DOHH2 (cell line): ENCODE results near the gene LEPR.
"Not testable (repeated sequence)": the region's sequence is repeated elsewhere in the genome, so short reads cannot be mapped to it uniquely, and the experiment has no call there.

Experiments used
- H3F3A ChIP-seq: fragments of 200-600 bp; sonication (generic), shearing (Covaris generic); 2 replicates; pipeline ENCODE4 v1.6.0; 2016; ENCODE audit warnings: antibody characterized with exemption, mild to moderate bottlenecking; ENCODE audit not compliant: control insufficient read depth, insufficient read depth
- H3K27ac ChIP-seq: fragments of 200-600 bp; sonication (generic); 2 replicates; pipeline ENCODE4 v1.5.1; 2014; ENCODE audit warnings: low read depth, mild to moderate bottlenecking, low read length, moderate library complexity
- H3K27me3 ChIP-seq: fragments of 200-600 bp; sonication (generic); 2 replicates; pipeline ENCODE4 v1.6.1; 2014; ENCODE audit warnings: mild to moderate bottlenecking, low read length, mixed read lengths; ENCODE audit not compliant: control insufficient read depth
- H3K36me3 ChIP-seq: fragments of 200-600 bp; sonication (generic); 2 replicates; pipeline ENCODE4 v1.6.1; 2014; ENCODE audit warnings: mild to moderate bottlenecking, low read length, moderate library complexity, mixed read lengths; ENCODE audit not compliant: control insufficient read depth
- H3K4me1 ChIP-seq: fragments of 200-600 bp; sonication (generic); 2 replicates; pipeline ENCODE4 v1.6.1; 2014; ENCODE audit warnings: mild to moderate bottlenecking, low read length, mixed read lengths; ENCODE audit not compliant: control insufficient read depth
- H3K4me2 ChIP-seq: fragments of 200-600 bp; sonication (generic); 2 replicates; pipeline ENCODE4 v1.6.0; 2014; ENCODE audit warnings: mild to moderate bottlenecking, low read length, moderate library complexity
- H3K4me3 ChIP-seq: fragments of 200-600 bp; sonication (generic); 2 replicates; pipeline ENCODE4 v1.5.1; 2014; ENCODE audit warnings: mild to moderate bottlenecking, low read length, mixed read lengths
- H3K79me2 ChIP-seq: fragments of 200-600 bp; sonication (generic); 2 replicates; pipeline ENCODE4 v1.6.1; 2014; ENCODE audit warnings: mild to moderate bottlenecking, low read length, mixed read lengths; ENCODE audit not compliant: control insufficient read depth
- H3K9me2 ChIP-seq: fragments of 200-600 bp; sonication (generic); replicated peaks from 2 replicates; pipeline ENCODE4 v1.6.1; 2014; ENCODE audit warnings: mild to moderate bottlenecking, low read length, mixed read lengths; ENCODE audit not compliant: control insufficient read depth
- H3K9me3 ChIP-seq: fragments of 200-600 bp; sonication (generic); 2 replicates; pipeline ENCODE4 v1.6.1; 2014; ENCODE audit warnings: antibody characterized with exemption, low read length, mixed read lengths; ENCODE audit not compliant: control insufficient read depth, insufficient read depth
- H4K20me1 ChIP-seq: fragments of 200-600 bp; sonication (generic); 2 replicates; pipeline ENCODE4 v1.6.0; 2014; ENCODE audit warnings: low read depth, mild to moderate bottlenecking, antibody characterized with exemption, low read length, moderate library complexity; ENCODE audit not compliant: control insufficient read depth, insufficient read depth
- EZH2phosphoT487 ChIP-seq: fragments of 200-600 bp; sonication (generic); IDR thresholded peaks from 2 replicates; pipeline ENCODE4 v1.6.1; 2017; ENCODE audit warnings: borderline replicate concordance, mild to moderate bottlenecking, antibody characterized with exemption, low read length, moderate library complexity, mixed read lengths
- TF ChIP-seq, protein P1 (sequence below): fragments of 200-600 bp; sonication (generic); IDR thresholded peaks from one replicate; pipeline ENCODE4 v1.5.1; 2014; ENCODE audit warnings: antibody characterized with exemption, mild to moderate bottlenecking, low read depth, low read length; ENCODE audit not compliant: poor library complexity, severe bottlenecking

LEPR gene

DNA sequence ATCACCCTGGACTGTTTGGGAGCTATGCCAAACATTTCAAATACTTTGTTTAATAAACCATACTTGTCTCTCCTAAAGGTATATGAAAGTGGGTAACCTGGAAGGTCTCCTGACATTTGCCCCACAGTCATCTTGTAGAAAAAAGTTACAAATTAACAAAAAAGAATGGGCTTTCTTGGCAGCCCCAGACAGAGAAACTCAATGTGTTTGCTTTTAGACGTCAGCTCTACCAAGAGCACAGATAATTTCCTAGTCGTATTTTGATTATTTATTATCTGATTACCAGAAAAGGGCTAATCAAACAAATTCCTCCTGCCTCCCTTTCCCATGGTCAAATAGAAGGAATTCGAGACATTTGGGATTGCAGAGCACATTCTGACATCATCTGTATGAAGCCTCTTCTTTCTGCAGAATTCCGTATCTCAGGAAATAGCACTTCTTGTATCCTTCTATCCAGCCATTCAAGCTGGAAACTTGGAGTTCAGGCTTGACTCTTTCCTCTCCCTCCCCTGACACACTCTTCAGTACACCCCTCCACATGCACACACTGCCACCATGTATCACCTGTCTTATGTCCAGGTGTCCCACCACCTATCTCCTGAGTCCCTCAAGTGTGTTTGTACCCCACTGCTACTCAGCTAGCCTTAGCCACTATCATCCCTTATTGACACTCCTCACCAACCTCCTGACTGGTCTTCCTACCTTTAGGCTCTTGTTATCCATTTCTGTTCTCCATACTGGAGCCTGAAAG is 42.8 kb upstream of the LEPR start:
- no peak for TF ChIP-seq EZH2phosphoT487
- TF ChIP-seq, protein P1, sequence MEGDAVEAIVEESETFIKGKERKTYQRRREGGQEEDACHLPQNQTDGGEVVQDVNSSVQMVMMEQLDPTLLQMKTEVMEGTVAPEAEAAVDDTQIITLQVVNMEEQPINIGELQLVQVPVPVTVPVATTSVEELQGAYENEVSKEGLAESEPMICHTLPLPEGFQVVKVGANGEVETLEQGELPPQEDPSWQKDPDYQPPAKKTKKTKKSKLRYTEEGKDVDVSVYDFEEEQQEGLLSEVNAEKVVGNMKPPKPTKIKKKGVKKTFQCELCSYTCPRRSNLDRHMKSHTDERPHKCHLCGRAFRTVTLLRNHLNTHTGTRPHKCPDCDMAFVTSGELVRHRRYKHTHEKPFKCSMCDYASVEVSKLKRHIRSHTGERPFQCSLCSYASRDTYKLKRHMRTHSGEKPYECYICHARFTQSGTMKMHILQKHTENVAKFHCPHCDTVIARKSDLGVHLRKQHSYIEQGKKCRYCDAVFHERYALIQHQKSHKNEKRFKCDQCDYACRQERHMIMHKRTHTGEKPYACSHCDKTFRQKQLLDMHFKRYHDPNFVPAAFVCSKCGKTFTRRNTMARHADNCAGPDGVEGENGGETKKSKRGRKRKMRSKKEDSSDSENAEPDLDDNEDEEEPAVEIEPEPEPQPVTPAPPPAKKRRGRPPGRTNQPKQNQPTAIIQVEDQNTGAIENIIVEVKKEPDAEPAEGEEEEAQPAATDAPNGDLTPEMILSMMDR, result no peak
- no peaks in the 10 kb centered on the region for H3K9me2 ChIP-seq
- no peaks in the 10 kb centered on the region for H3K27me3 ChIP-seq
- no peaks in the 10 kb centered on the region for H3F3A ChIP-seq
- H3K79me2 ChIP-seq, result no peaks in the 10 kb centered on the region
- H3K27ac ChIP-seq, result no peak overlapping the region
- H3K4me3 ChIP-seq, result no peak overlapping the region
- no peaks in the 10 kb centered on the region for H4K20me1 ChIP-seq
- no peaks in the 10 kb centered on the region for H3K4me1 ChIP-seq
- no peak overlapping the region for H3K4me2 ChIP-seq
- H3K36me3 ChIP-seq, result no peaks in the 10 kb centered on the region
- H3K9me3 ChIP-seq, result no peaks in the 10 kb centered on the region

DNA sequence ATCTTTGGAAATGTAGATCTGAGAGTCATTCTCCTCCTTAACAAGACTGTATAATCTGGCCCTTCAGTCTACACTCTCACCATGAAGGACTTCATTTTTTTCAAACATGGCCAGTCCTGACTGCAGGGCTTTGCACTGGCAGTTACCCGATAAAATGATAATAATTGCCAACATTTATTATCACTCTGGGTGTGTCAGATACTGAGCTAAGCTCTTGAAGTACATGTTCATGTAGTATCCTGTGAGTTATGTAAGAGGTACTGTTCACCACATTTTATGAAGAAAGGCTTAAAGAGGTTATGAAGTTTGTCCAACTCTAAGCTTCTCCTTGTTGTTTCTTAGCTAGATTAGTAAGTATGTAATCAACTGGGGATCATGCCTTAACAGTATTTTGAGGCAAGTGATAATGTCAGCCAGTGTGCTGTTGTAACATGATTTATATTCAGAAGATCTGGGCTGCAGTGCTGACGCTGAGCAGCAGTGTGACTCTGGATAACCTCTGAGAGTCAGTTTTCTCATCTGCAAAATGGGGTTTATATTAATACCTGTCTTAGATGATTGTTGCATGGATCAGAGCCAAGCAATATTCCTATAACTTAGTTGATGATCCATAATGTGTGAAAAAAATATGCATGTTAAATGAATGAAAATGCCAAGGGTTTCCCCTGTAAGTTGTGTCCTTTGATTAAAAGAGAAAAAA is 42.1 kb upstream of the LEPR start:
- TF ChIP-seq EZH2phosphoT487, result no peak
- TF ChIP-seq, protein P1, result no peak
- Histone ChIP-seq H3K79me2 (no peaks in the 10 kb centered on the region), H3F3A (no peaks in the 10 kb centered on the region), H3K4me3 (no peak overlapping the region), H3K27me3 (no peaks in the 10 kb centered on the region), H3K9me3 (no peaks in the 10 kb centered on the region), H4K20me1 (no peaks in the 10 kb centered on the region), H3K36me3 (no peaks in the 10 kb centered on the region), H3K9me2 (no peaks in the 10 kb centered on the region), H3K4me2 (no peak overlapping the region), H3K4me1 (no peaks in the 10 kb centered on the region), H3K27ac (no peak overlapping the region)

GRCh38 chr1:65384426-65384825 is 36.0 kb upstream of the LEPR start:
- H3K36me3 ChIP-seq, result not testable (repeated sequence)

GRCh38 chr1:65386439-65386838 is 34.0 kb upstream of the LEPR start:
- no peaks in the 10 kb centered on the region for H3K27me3 ChIP-seq
- no peaks in the 10 kb centered on the region for H3K36me3 ChIP-seq
- H4K20me1 ChIP-seq, result no peaks in the 10 kb centered on the region
- H3K4me2 ChIP-seq, result no peak overlapping the region
- no peaks in the 10 kb centered on the region for H3F3A ChIP-seq
- no peak overlapping the region for H3K4me3 ChIP-seq
- H3K9me2 ChIP-seq, result no peaks in the 10 kb centered on the region
- H3K79me2 ChIP-seq, result no peaks in the 10 kb centered on the region
- H3K27ac ChIP-seq, result no peak overlapping the region
- H3K9me3 ChIP-seq, result no peaks in the 10 kb centered on the region
- no peaks in the 10 kb centered on the region for H3K4me1 ChIP-seq
- no peak for TF ChIP-seq EZH2phosphoT487
- TF ChIP-seq, protein P1, result no peak

More at GRCh38 chr1:65384426-65384825, 36.0 kb upstream of the LEPR start:
- not testable (repeated sequence) for H3F3A ChIP-seq, H3K79me2 ChIP-seq, H3K27me3 ChIP-seq, H3K9me2 ChIP-seq, H3K27ac ChIP-seq, H3K4me3 ChIP-seq, H4K20me1 ChIP-seq, H3K4me2 ChIP-seq, H3K4me1 ChIP-seq, H3K9me3 ChIP-seq
